Measurements from ENCODE around the gene SDCBP2. TPM values are rescaled to one million over a fixed set of nuclear protein-coding genes. Genes with fewer than 3 reads are reported as not detected.

The SDCBP2 gene
- total and polyA plus RNA-seq, 7 experiments from 2014 or later, result 1.0 to 3.6 (median 1.4) TPM

DNA sequence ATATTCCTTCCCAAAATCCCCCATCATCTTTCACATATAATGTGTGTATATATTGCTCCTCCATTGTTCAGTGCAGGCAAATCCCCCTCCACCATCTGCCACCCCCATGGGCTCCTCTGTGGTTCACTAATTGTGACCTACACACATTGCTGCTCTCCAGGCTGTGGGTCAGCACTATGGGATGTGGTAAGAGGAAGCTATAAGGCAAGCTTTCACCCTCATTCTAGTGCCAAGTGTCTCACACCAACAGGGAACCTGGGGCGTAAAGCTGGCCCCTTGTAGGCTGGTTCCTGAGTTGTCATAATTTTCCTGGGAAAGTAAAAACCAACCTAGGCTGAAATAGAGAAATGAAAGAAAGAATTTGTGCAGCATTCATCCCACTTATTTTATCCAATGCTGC, 47.1 kb upstream of the SDCBP2 start:
- H3K27me3 Mint-ChIP-seq, result no peaks in the 10 kb centered on the region
- intact Hi-C loops (cut with micrococcal nuclease), result loop anchor here in 1 of 2 donors (2.0 kb wide), 1 partner anchor 17 kb away; the partner anchor contains the start of gene FKBP1A
- ATAC-seq (peak; percentile 62), DNase-seq (no peak)
- ChIA-PET POLR2A (no interaction called here), CTCF (no interaction called here)
- peaks cover 4 to 32% (median 21%) of the 10 kb centered on the region in 5 donors for H3K36me3 Mint-ChIP-seq
- H3K4me1 Mint-ChIP-seq, result peaks cover 57 to 95% (median 88%) of the 10 kb centered on the region in 7 donors
- peak overlapping the region; percentile 37 to 88 (median 74) for H3K27ac Mint-ChIP-seq
- H3K9me3 Mint-ChIP-seq, result no peaks in the 10 kb centered on the region
- Histone ChIP-seq H3K36me3 (ENCODE audit: control insufficient read depth in 2 of 3, insufficient read depth in 3 of 3, low read length in 3 of 3) (peaks cover 0 to 43% (median 5%) of the 10 kb centered on the region in 3 experiments), H3K27me3 (ENCODE audit: control insufficient read depth in 2 of 2, insufficient read depth in 2 of 2, low read length in 2 of 2) (no peaks in the 10 kb centered on the region), H3K4me3 (ENCODE audit: low read length) (no peak overlapping the region), H3K9me3 (ENCODE audit: control insufficient read depth in 2 of 3, low read length in 3 of 3) (no peaks in the 10 kb centered on the region), H3K4me1 (ENCODE audit: control insufficient read depth in 2 of 2, insufficient read depth in 2 of 2, low read length in 2 of 2) (peaks cover 12 to 45% of the 10 kb centered on the region in 2 donors), H3K27ac (ENCODE audit: low read depth, low read length) (no peak overlapping the region)
- H3K4me3 Mint-ChIP-seq, result peak overlapping the region in 4 of 10 donors; percentile 27 to 65 (median 54)

- POLR2A ChIA-PET, result interaction anchor here (1.7 kb wide), 1 partner anchor 14 kb away, joined by 4 read pairs; no protein-coding TSS in a partner anchor
- intact Hi-C loops (cut with micrococcal nuclease), result no loop called here
Measured at GRCh38 chr20:1375515-1375914, 46.6 kb upstream of the SDCBP2 start.

DNA sequence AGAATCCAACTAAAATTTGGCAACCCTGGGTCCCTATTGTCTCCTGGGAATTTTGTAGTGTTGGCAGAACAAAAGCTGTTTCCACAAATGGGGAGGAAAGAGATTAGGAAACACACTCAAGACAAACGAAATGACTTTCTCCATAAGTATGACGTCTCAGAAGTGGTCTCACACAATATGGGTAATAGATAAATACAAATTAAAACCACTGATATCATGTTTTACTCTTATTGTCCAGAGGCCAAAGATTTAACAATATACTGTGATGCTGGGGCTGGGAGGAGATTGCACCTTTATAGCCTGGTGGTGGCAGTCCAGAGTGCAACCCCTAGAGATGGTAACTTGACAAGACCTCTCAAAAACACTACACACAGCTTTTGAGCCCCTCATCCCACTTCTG, 45.3 kb upstream of the SDCBP2 start:
- DNase-seq (no peak), ATAC-seq (no peak)
- Mint-ChIP-seq H3K27ac (peak overlapping the region in 4 of 9 donors; percentile 4 to 86 (median 62)), H3K36me3 (peaks cover 4 to 39% (median 21%) of the 10 kb centered on the region in 5 donors), H3K9me3 (no peaks in the 10 kb centered on the region), H3K27me3 (no peaks in the 10 kb centered on the region), H3K4me1 (peaks cover 40 to 79% (median 71%) of the 10 kb centered on the region in 7 donors), H3K4me3 (no peak overlapping the region)
- ChIA-PET POLR2A (interaction anchor here (0.7 to 1.7 kb wide), 2 partner anchors 15 to 325 kb away, joined by 3 to 4 read pairs; no protein-coding TSS in a partner anchor), CTCF (no interaction called here)
- Histone ChIP-seq H3K4me3 (ENCODE audit: low read length) (no peak overlapping the region), H3K36me3 (ENCODE audit: control insufficient read depth in 2 of 3, insufficient read depth in 3 of 3, low read length in 3 of 3) (peaks cover 0 to 57% (median 5%) of the 10 kb centered on the region in 3 experiments), H3K4me1 (ENCODE audit: control insufficient read depth in 2 of 2, insufficient read depth in 2 of 2, low read length in 2 of 2) (peaks cover 7 to 33% of the 10 kb centered on the region in 2 donors), H3K27me3 (ENCODE audit: control insufficient read depth in 2 of 2, insufficient read depth in 2 of 2, low read length in 2 of 2) (no peaks in the 10 kb centered on the region), H3K27ac (ENCODE audit: low read depth, low read length) (no peak overlapping the region), H3K9me3 (ENCODE audit: control insufficient read depth in 2 of 3, low read length in 3 of 3) (no peaks in the 10 kb centered on the region)
- intact Hi-C loops (cut with micrococcal nuclease), result no loop called here

More at GRCh38 chr20:1375515-1375914, 46.6 kb upstream of the SDCBP2 start:
- H3K9me3 ChIP-seq (ENCODE audit: control insufficient read depth in 2 of 3, low read length in 3 of 3), result no peaks in the 10 kb centered on the region
- peaks cover 12 to 45% of the 10 kb centered on the region in 2 donors for H3K4me1 ChIP-seq (ENCODE audit: control insufficient read depth in 2 of 2, insufficient read depth in 2 of 2, low read length in 2 of 2)
- H3K36me3 ChIP-seq (ENCODE audit: control insufficient read depth in 2 of 3, insufficient read depth in 3 of 3, low read length in 3 of 3), result peaks cover 0 to 48% (median 5%) of the 10 kb centered on the region in 3 experiments
- peak overlapping the region in 2 of 10 donors; percentile 48 to 61 for H3K4me3 Mint-ChIP-seq
- peak; percentile 37 for ATAC-seq
- peak overlapping the region in 8 of 9 donors; percentile 13 to 88 (median 64) for H3K27ac Mint-ChIP-seq
- peaks cover 52 to 91% (median 83%) of the 10 kb centered on the region in 7 donors for H3K4me1 Mint-ChIP-seq
- H3K27me3 ChIP-seq (ENCODE audit: control insufficient read depth in 2 of 2, insufficient read depth in 2 of 2, low read length in 2 of 2), result no peaks in the 10 kb centered on the region
- no peak overlapping the region for H3K27ac ChIP-seq (ENCODE audit: low read depth, low read length)
- no peaks in the 10 kb centered on the region for H3K9me3 Mint-ChIP-seq
- H3K27me3 Mint-ChIP-seq, result no peaks in the 10 kb centered on the region
- CTCF ChIA-PET, result no interaction called here
- no peak overlapping the region for H3K4me3 ChIP-seq (ENCODE audit: low read length)
- DNase-seq, result no peak
- H3K36me3 Mint-ChIP-seq, result peaks cover 4 to 32% (median 21%) of the 10 kb centered on the region in 5 donors

- H3K27me3 ChIP-seq (ENCODE audit: control insufficient read depth in 2 of 2, insufficient read depth in 2 of 2, low read length in 2 of 2), result no peaks in the 10 kb centered on the region
- H3K9me3 Mint-ChIP-seq, result no peaks in the 10 kb centered on the region
- no peak for ATAC-seq
- intact Hi-C loops (cut with micrococcal nuclease), result loop anchor here in 1 of 2 donors (2.0 kb wide), 1 partner anchor 17 kb away; no protein-coding TSS in a partner anchor
- no peak overlapping the region for H3K4me3 ChIP-seq (ENCODE audit: low read length)
- peaks cover 5 to 42% (median 24%) of the 10 kb centered on the region in 5 donors for H3K36me3 Mint-ChIP-seq
- no peak for DNase-seq
- CTCF ChIA-PET, result no interaction called here
- H3K27ac ChIP-seq (ENCODE audit: low read depth, low read length), result no peak overlapping the region
- H3K4me1 Mint-ChIP-seq, result peaks cover 34 to 73% (median 65%) of the 10 kb centered on the region in 7 donors
- no peak overlapping the region for H3K4me3 Mint-ChIP-seq
- peak overlapping the region in 5 of 9 donors; percentile 29 to 86 (median 65) for H3K27ac Mint-ChIP-seq
- H3K36me3 ChIP-seq (ENCODE audit: control insufficient read depth in 2 of 3, insufficient read depth in 3 of 3, low read length in 3 of 3), result peaks cover 0 to 60% (median 5%) of the 10 kb centered on the region in 3 experiments
- no peaks in the 10 kb centered on the region for H3K27me3 Mint-ChIP-seq
- POLR2A ChIA-PET, result no interaction called here
- H3K9me3 ChIP-seq (ENCODE audit: control insufficient read depth in 2 of 3, low read length in 3 of 3), result no peaks in the 10 kb centered on the region
- peaks cover 7 to 30% of the 10 kb centered on the region in 2 donors for H3K4me1 ChIP-seq (ENCODE audit: control insufficient read depth in 2 of 2, insufficient read depth in 2 of 2, low read length in 2 of 2)
Measured at GRCh38 chr20:1373614-1374013, 44.7 kb upstream of the SDCBP2 start.

DNA sequence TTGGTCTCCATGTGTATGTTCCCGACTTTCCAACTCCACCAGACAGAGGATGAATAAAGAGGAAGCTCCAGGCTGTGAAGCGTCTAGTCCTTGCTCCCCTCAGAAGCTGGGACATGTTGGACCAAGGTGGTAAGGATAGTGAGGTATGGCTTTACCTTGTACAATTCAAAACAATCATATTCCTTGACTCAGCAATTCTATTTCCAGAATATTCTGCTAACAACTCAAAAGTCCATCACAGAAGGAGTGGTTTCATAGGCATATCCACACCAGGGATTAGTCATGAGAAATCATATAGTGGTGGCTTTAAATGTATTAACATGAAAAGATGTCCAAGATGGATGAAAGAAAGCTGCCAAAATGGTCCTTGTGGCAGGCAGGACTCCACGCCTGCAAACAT, 44.1 kb upstream of the SDCBP2 start:
- no peak overlapping the region for H3K27ac ChIP-seq (ENCODE audit: low read depth, low read length)
- ATAC-seq, result no peak
- DNase-seq, result no peak
- intact Hi-C loops (cut with micrococcal nuclease), result loop anchor here in 1 of 2 donors (2.0 kb wide), 1 partner anchor 18 kb away; no protein-coding TSS in a partner anchor
- Mint-ChIP-seq H3K27ac (peak overlapping the region in 7 of 9 donors; percentile 29 to 88 (median 55)), H3K4me3 (no peak overlapping the region), H3K4me1 (peaks cover 29 to 70% (median 59%) of the 10 kb centered on the region in 7 donors), H3K27me3 (no peaks in the 10 kb centered on the region), H3K9me3 (no peaks in the 10 kb centered on the region), H3K36me3 (peaks cover 6 to 47% (median 30%) of the 10 kb centered on the region in 5 donors)
- H3K27me3 ChIP-seq (ENCODE audit: control insufficient read depth in 2 of 2, insufficient read depth in 2 of 2, low read length in 2 of 2), result no peaks in the 10 kb centered on the region
- H3K9me3 ChIP-seq (ENCODE audit: control insufficient read depth in 2 of 3, low read length in 3 of 3), result no peaks in the 10 kb centered on the region
- H3K36me3 ChIP-seq (ENCODE audit: control insufficient read depth in 2 of 3, insufficient read depth in 3 of 3, low read length in 3 of 3), result peaks cover 0 to 66% (median 5%) of the 10 kb centered on the region in 3 experiments
- H3K4me3 ChIP-seq (ENCODE audit: low read length), result no peak overlapping the region
- POLR2A ChIA-PET, result no interaction called here
- peaks cover 5 to 24% of the 10 kb centered on the region in 2 donors for H3K4me1 ChIP-seq (ENCODE audit: control insufficient read depth in 2 of 2, insufficient read depth in 2 of 2, low read length in 2 of 2)
- CTCF ChIA-PET, result no interaction called here

DNA sequence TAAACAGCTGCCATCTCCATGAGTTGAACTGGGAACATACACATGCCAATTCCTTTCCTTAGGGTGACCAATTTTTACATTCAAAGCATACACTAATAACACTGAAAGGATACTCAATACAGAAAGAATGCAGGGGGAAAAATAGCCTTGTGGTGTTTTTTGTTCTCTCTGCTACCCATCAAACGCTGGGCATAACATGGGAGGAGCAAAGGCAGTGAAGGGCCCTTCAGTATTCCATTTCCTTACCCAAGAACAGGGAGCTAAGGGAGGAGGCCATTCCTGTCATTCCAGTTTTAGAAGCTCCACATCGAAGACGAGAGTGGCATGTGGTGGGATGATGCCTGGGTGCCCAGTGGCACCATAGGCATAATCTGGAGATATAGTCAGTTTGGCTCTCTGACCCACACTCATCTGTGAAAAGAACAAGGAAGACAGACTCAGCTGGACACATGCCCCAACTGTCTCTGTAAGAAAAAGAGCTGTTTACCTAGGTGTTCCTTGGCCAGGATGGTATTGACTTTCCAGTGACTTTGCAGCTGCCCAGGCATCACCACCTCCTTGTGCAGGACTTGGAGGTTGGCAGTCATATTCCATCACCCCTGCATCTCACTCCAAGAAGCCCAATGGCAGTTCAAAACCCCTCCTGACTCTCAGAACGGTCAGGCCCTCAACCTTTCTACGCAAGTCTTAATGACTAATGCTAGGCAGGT, 43.0 kb upstream of the SDCBP2 start:
- intact Hi-C loops (cut with micrococcal nuclease), result loop anchor here in 1 of 2 donors (2.0 kb wide), 1 partner anchor 19 kb away; no protein-coding TSS in a partner anchor
- CTCF ChIA-PET, result no interaction called here
- H3K27ac ChIP-seq (ENCODE audit: low read depth, low read length), result no peak overlapping the region
- Mint-ChIP-seq H3K27ac (peak overlapping the region in 8 of 9 donors; percentile 31 to 87 (median 70)), H3K27me3 (no peaks in the 10 kb centered on the region), H3K36me3 (peaks cover 9 to 50% (median 41%) of the 10 kb centered on the region in 5 donors), H3K9me3 (peaks cover 0 to 2% (median 0%) of the 10 kb centered on the region in 11 donors), H3K4me1 (peaks cover 21 to 62% (median 48%) of the 10 kb centered on the region in 7 donors), H3K4me3 (no peak overlapping the region)
- ATAC-seq (no peak), DNase-seq (no peak)
- POLR2A ChIA-PET, result interaction anchor here (0.7 to 1.3 kb wide), 2 partner anchors 20 to 47 kb away, joined by 3 to 5 read pairs; no protein-coding TSS in a partner anchor
- H3K9me3 ChIP-seq (ENCODE audit: control insufficient read depth in 2 of 3, low read length in 3 of 3), result no peaks in the 10 kb centered on the region
- H3K36me3 ChIP-seq (ENCODE audit: control insufficient read depth in 2 of 3, insufficient read depth in 3 of 3, low read length in 3 of 3), result peaks cover 0 to 73% (median 5%) of the 10 kb centered on the region in 3 experiments
- peaks cover 0 to 16% of the 10 kb centered on the region in 2 donors for H3K4me1 ChIP-seq (ENCODE audit: control insufficient read depth in 2 of 2, insufficient read depth in 2 of 2, low read length in 2 of 2)
- no peaks in the 10 kb centered on the region for H3K27me3 ChIP-seq (ENCODE audit: control insufficient read depth in 2 of 2, insufficient read depth in 2 of 2, low read length in 2 of 2)
- no peak overlapping the region for H3K4me3 ChIP-seq (ENCODE audit: low read length)
